ENCODE results near the gene CIZ1. TPM values are rescaled to one million over a fixed set of nuclear protein-coding genes. Genes with fewer than 3 reads are reported as not detected.

Gene CIZ1
- total and polyA plus RNA-seq, 2 of the 13 experiments (the other 11 are each of a cell fraction or from before 2014, with no cell fraction given): 30.6 to 50.3 TPM

- TF ChIP-seq KDM3A (CRISPR knock-in tag; IDR thresholded peaks at IDR 0.05; ENCODE audit: low read depth): no peak
- no peak for TF ChIP-seq ZNF263 (CRISPR knock-in tag; IDR thresholded peaks at IDR 0.05)
- no peak for TF ChIP-seq ZNF280D (CRISPR knock-in tag; IDR thresholded peaks at IDR 0.05)
- TF ChIP-seq EZH2 (conservative IDR thresholded peaks at IDR 0.05; ENCODE audit: low read depth, low read length): no peak
- 0 out of 2 replicates have a peak, but pooled peaks have one; percentile 14 for TF ChIP-seq ZFP91 (CRISPR knock-in tag; IDR thresholded peaks at IDR 0.05; ENCODE audit: borderline replicate concordance)
- TF ChIP-seq ZBTB7B (CRISPR knock-in tag; IDR thresholded peaks at IDR 0.05): no peak
- TF ChIP-seq ZNF468 (CRISPR knock-in tag; IDR thresholded peaks at IDR 0.05): no peak
- TF ChIP-seq RERE (CRISPR knock-in tag; IDR thresholded peaks at IDR 0.05; ENCODE audit: low read depth): no peak
- no peak for TF ChIP-seq ZNF639 (CRISPR knock-in tag; conservative IDR thresholded peaks at IDR 0.05)
- TF ChIP-seq SKI (IDR thresholded peaks at IDR 0.05; ENCODE audit: partially characterized antibody): no peak
- no peak for TF ChIP-seq ZNF563 (CRISPR knock-in tag; IDR thresholded peaks at IDR 0.05)
- no peak for TF ChIP-seq RBM22 (optimal IDR thresholded peaks at IDR 0.05; ENCODE audit: low read length)
- TF ChIP-seq PLSCR1 (CRISPR knock-in tag; IDR thresholded peaks at IDR 0.05; ENCODE audit: borderline replicate concordance): no peak
- no peak for TF ChIP-seq RAD51 (IDR thresholded peaks at IDR 0.05; ENCODE audit: borderline replicate concordance)
Measured at GRCh38 chr9:128125580-128126354, 65.6 kb downstream of the CIZ1 start (continued).

All from HepG2 (cell line).